ENCODE data around the gene HOXC9.

DNA sequence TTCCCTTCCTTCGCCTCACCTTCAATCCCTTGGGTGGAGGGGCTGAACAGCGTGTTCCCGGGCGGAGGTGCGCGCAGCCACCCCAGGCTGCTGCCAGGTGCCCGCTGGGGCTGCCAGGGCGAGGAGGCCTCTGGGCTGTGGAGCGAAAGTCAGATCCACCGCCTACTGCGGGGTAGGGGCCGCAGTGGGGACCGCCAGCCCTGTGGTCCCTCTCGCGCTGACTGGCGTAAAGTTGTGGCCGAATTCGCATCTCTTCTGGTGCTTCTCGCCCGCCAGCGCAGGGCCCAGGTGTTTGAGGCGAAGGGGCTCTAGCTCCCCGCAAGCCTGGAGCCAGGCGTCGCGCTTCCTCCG is 46.8 kb downstream of the HOXC9 start:
- TF ChIP-seq, protein P1, sequence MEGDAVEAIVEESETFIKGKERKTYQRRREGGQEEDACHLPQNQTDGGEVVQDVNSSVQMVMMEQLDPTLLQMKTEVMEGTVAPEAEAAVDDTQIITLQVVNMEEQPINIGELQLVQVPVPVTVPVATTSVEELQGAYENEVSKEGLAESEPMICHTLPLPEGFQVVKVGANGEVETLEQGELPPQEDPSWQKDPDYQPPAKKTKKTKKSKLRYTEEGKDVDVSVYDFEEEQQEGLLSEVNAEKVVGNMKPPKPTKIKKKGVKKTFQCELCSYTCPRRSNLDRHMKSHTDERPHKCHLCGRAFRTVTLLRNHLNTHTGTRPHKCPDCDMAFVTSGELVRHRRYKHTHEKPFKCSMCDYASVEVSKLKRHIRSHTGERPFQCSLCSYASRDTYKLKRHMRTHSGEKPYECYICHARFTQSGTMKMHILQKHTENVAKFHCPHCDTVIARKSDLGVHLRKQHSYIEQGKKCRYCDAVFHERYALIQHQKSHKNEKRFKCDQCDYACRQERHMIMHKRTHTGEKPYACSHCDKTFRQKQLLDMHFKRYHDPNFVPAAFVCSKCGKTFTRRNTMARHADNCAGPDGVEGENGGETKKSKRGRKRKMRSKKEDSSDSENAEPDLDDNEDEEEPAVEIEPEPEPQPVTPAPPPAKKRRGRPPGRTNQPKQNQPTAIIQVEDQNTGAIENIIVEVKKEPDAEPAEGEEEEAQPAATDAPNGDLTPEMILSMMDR (conservative IDR thresholded peaks at IDR 0.05; ENCODE audit: low read depth, low read length) = no peak
- no peak for TF ChIP-seq EZH2 (IDR thresholded peaks at IDR 0.05; ENCODE audit: borderline replicate concordance, low read depth, low read length, poor library complexity, severe bottlenecking)
